Right lung (tissue), 10 donors: Measurements from ENCODE around the gene EOGT. TPM values are rescaled to one million over a fixed set of nuclear protein-coding genes. Genes with fewer than 3 reads are reported as not detected.
A peak's percentile ranks its signal among the peaks of the same experiment; 100 is the strongest.

Experiments
- DNase-seq, 2 donors: peaks; one replicate each; pipeline ENCODE4 v3.0.0-alpha.2; 2013
- long read RNA-seq, 8 donors: transcript quantifications; one replicate each; lab custom pipeline, GENCODE V29; 2026
- polyA plus RNA-seq, 5 donors: library from polyadenylated mRNA; unstranded; fragments of 120-200 nt; gene quantifications; one replicate each; pipeline versions ENCODE4 v1.2.1 to v1.2.3, GENCODE V29; 2013; ENCODE audit warnings: inconsistent platforms in 1 of 5, low replicate concordance in 1 of 5; ENCODE audit not compliant: insufficient read length in 5 of 5, insufficient read depth in 1 of 5

EOGT gene
- polyA plus RNA-seq: 10 to 100 TPM; 33.5 to 44.5 (median 39.7) TPM
- long read RNA-seq, donor 1, full-length matches to known transcripts: 25 of 25 reads
- long read RNA-seq, donor 1, partial matches to known transcripts: 0 of 25 reads
- long read RNA-seq, donor 1, other reads (novel, unspliced or antisense): 0 of 25 reads
- long read RNA-seq, donor 2, full-length matches to known transcripts: 10 of 10 reads
- long read RNA-seq, donor 2, partial matches to known transcripts: 0 of 10 reads
- long read RNA-seq, donor 2, other reads (novel, unspliced or antisense): 0 of 10 reads
- long read RNA-seq, donor 3, transcript EOGT-210 (1 exons, 1,931 nt): major isoform, 19 of 19 reads
- long read RNA-seq, donor 3, partial matches to known transcripts: 0 of 19 reads
- long read RNA-seq, donor 3, other reads (novel, unspliced or antisense): 0 of 19 reads
- long read RNA-seq, donor 4, transcript EOGT-210 (1 exons, 1,931 nt): major isoform, 14 of 14 reads
- long read RNA-seq, donor 4, partial matches to known transcripts: 0 of 14 reads
- long read RNA-seq, donor 4, other reads (novel, unspliced or antisense): 0 of 14 reads
- long read RNA-seq, donor 5, full-length matches to known transcripts: 23 of 23 reads
- long read RNA-seq, donor 5, partial matches to known transcripts: 0 of 23 reads
- long read RNA-seq, donor 5, other reads (novel, unspliced or antisense): 0 of 23 reads
- long read RNA-seq, donor 6, transcript EOGT-210 (1 exons, 1,931 nt): major isoform, 26 of 32 reads
- long read RNA-seq, donor 6, partial matches to known transcripts: 6 of 32 reads
- long read RNA-seq, donor 6, other reads (novel, unspliced or antisense): 0 of 32 reads
- long read RNA-seq, donor 7, full-length matches to known transcripts: 44 of 44 reads
- long read RNA-seq, donor 7, partial matches to known transcripts: 0 of 44 reads
- long read RNA-seq, donor 7, other reads (novel, unspliced or antisense): 0 of 44 reads
- long read RNA-seq, donor 8, transcript EOGT-210 (1 exons, 1,931 nt): major isoform, 9 of 9 reads
- long read RNA-seq, donor 8, partial matches to known transcripts: 0 of 9 reads
- long read RNA-seq, donor 8, other reads (novel, unspliced or antisense): 0 of 9 reads

DNA sequence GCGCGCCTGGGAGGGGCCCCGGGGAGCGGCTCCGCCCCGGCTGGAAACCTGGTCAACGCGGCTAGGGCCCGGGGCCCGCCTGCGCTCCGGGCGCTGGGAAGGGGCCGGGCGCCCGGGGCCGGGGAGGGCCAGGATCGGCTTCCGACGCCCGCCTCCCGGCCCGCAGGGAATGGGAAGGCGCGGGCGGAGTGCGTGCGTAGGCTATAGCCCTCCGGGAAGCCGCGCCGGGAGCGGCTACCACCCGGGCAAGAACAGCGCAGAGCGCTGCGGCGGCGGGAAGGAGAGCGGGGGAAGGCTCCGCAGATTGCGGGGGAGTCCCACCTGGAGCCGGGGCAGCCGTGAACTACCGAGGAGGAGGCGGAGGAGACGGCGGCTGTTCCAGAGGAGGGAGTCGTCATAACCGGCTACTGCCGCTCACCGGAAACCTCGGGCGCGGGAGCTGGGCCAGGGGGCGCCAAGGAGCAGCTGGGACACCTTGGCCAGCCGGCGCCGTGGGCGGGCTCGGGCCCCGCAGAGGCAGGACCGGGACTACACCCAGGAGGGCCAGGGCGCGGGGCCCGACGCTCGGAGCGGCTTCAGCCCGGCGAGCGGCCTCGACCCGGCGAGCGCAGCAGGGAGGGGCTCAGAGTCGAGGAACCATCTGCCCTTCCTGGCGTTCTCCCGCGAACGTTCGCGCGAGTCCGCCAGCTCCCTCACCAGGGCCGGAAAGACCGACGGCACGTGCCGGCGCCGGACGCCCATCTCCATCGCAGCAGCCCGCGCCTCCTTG, at the start of gene EOGT:
EOGT (minus strand) TSS at position 432 of the 769 bp plus-strand sequence. CDS start 3,838 bp downstream, outside the sequence.
- peak; percentile 83 to 86 for DNase-seq

DNA sequence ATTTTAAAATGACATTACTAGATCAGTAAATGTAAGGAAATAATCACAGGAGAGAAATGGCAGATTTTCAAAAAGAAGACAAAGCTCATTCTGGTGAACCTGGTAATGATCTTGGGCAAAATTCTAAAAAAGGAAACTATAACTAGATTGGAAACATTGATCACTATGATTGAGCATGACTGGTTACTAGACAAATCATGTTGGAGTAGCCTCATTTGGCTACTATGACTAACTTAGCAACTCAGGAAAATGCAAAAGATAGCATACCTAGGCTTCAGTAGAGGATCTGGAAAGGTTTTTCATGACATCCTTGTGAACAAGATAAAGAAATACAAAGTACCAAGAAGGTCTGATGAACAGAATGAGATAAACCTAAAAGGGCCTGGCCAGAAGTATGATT, 46.2 kb upstream of the EOGT start:
- DNase-seq: no peak

DNA sequence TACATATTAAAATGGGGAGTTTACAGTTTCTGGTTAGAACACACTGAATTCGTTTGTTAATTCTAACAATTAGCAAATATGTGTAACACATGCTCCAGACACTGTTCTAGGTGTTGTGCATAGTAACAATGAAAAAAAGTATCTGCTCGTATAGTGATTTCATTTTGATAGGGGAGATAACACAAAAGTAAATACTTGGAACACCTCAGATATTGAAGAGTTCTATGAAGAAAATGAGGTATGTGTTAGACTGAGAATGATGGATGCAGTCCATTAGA, 45.4 kb upstream of the EOGT start:
- no peak for DNase-seq

DNA sequence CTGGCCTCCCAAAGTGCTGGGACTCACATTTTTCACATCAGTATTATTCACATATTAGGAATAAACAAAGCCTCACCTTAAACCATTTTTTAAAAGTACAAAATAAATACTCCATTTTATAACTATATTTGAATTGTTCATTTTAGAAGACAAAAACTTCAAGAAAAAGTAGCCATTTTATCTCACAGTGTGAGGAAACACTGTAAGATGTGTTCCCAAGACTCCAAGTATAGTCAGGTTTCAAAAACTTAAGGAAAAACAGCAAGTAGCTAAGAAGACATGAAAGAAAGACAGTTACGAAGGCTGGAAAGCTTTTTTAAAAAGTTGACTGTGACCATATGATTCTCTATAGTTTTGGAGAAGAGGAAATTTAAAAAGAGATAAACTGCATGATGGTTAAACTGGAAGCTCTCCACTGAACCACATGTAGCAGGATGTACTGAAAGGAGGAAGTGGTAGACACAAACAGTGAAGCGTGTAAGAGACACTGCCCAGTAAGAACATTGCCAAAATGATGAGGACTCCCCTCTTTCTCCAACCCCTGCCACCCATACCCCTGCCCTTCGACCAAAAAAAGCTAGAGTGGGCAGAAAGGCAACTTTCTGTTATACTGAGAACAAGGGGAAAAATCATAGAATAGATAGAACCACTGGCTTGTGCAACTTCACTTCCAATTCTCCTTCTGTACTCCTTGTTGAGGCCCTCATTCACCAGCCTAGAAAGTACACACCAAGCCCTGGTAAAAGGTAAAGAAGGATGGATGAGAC, 44.9 kb upstream of the EOGT start:
- DNase-seq: no peak

DNA sequence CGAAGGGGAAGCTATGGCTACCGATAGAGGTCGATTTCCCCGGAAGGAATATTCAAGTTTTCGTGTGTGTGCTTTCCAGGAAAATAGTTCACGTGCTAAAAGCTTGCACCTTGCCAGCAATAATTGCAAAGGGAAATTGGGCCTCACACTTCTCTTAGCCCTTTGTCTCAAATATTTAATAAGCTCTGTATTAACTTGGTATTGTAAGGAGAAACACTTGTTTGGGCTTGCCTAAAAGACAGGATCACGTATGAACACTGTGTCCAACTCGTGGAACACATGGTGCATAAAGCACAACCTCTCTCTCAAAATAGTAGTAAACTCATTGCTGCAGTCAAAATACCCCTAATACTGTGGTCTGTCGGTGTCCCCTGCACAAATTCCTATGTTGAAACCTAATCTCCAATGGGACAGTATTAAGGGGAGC, 39.0 kb upstream of the EOGT start:
- DNase-seq: no peak

DNA sequence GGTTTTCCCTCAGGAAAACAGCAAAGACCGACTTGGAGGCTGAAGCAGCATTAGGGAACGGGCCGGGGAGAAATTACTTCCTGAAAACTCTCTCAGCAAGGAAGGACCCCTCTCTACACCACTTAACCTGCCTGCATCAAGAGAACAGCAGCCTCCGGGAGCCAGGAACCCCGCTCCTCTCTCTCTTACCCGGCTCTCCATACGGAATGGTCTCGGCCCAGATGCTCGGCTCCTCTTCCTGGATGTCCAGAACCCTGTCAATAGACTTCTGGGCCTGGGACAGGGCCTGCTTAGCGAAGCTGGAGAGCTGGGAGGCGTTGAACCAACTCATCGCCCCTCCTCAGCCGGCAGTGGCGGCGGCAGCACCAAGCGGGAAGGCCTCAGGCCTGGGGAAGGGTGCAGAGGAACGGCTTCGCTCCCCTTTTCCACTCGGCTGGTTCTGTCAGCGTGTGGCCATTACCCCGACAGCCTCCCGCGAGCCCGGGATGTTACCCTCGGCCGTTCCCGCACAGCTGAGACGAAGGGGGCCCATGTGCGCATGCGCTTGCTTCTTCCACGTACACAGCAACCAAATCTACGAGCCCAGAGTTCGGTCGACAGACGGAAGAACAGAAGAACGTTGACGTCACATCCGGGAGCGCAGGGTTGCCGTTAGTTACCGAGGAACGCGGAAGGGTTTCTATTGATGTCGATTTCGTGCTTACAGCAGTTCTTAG, 38.4 kb upstream of the EOGT start, which contains the start of gene TMF1:
TMF1 (minus strand) TSS at position 578 of the 716 bp plus-strand sequence; CDS start at position 331, 247 bp downstream.
- DNase-seq: peak; percentile 98 to 99

DNA sequence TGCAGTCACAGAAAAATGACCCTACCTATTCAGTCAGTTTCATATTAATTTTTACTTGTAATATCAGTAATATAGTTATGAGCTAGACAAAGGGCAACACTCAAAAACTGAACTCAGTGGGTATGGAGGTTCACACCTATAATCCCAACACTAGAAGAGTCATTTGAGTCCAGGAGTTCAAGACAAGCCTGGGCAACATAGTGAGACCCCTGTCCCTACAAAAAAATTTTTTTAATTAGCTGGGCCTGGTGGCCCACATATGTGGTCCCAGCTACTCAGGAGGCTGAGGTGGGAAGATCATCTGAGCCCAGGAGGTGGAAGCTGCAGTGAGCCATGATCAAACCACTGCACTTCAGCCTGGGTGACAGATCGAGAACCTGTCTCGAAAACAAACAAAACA, 35.5 kb upstream of the EOGT start:
- no peak for DNase-seq

DNA sequence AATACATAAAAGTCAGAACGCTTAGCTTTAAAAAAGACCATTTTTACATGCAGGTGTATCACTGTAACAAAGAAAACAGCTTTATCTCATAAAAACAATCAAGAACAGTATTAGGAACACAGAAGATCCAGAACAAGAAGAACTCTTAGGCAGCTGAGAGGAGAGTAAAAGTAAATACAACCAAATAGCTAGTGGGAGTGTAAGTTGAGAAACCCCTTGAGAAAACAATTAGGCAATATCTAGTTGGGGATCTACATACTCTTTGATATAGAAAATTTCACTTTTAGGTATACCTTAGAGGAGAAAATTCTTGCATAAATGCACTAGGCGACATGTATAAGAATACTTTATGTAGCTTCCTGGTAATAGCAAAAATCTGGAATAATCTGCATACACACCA, 31.1 kb upstream of the EOGT start:
- no peak for DNase-seq

DNA sequence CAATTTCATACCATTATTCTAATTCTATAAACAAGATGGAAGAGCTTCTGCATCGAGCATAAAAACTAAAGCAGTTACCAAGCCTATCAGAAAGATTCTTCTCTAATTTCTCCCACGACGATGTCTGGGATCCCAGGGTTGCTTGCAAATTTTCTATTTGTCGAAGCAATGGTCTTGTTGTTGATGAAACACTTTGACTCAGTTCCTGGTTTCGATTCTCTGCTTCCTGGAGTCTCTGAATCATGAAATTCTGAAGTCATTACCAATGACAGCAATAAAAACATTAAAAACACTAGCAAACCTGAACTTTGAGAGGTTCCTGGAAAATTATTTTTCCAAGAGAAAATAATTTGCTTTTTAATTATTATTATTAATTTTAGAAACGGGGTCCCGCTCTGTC, 20.0 kb upstream of the EOGT start:
- DNase-seq: no peak

DNA sequence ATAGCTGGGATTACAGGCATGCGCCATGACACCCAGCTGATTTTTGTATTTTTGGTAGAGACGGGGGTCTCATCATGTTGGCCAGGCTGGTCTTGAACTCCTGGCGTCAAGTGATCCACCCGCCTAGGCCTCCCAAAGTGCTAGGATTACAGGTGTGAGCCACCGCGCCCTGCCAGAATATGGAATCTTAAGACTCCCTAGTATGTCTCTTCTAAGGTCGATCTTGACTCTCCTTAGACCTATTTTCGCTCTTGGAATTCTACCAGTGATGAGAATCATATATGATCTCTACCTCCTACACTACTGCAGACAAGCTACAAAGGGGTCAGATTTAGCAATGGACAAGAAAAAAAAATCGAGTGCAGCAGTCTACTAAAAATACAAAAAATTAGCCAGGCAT, 19.3 kb upstream of the EOGT start:
- no peak for DNase-seq

DNA sequence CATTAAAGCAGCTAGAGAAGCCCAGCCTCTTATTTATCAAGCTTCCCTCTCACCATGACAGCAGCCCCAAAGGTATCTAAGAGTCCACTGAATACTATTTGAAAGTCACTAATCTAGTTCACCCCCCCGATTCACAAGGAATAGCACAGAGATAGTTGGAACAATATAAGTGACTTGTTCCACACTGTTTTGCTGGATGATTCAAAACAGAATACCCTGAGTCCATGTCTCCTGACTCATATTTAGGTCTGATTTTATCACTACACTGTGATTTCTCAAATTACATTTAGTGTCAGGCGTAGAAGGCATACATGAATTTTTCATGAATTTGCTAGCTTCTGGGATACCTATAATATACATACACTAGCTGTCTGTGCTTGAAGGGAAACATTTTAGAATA, 18.7 kb upstream of the EOGT start:
- no peak for DNase-seq

DNA sequence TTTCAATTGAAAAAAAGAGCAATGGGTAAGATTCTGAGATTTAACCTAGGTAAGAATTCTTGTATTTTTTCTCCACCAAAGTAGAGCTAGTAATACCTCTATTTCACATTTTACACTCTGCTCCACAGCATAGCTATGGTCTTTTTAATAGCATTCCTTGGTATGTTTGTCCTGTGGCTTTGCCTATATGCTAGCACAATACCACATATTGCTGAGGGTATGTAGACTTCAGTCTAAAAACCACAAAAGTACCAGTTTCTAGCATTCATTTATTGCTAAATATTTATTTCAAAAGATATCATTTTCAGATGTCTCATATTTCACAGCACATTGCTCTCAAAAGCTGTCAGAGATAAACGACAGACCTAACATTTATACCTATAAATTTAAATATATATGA, 18.2 kb upstream of the EOGT start:
- no peak for DNase-seq

DNA sequence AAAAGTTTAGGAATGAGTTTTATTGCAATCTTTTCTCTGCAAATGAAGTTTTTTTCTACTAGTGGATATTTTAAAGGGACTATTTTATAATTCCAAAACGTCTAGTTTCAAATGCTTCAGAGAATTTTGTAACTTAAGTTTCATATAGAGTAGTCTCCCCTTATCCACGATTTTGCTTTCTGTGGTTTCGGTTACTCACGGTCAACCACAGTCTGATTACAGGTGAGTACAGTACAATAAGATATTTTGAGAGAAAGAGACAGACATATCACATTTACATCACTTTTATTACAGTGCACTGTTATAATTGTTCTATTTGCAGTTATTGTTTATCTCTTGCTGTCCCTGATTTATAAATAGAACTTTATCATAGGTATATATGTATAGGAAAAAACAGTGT, 7.4 kb upstream of the EOGT start:
- DNase-seq: no peak

DNA sequence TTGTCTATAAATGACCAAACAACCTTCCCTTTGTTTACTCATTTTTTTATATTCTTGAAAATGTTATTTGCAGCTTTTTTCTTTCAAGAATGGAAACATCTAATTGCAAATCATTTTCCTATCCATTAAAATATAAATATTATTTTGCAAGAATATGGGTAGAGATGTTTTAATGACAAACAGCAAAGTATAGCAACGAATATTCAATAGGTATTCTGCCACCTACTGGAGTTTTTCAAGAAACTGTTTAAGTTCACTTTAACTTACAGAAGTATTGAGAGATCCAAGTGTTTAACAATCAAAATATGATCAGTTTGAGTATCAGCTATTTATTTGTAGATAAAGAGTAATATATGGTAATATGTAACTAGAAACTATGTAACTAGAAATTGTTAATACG, 6.9 kb upstream of the EOGT start:
- DNase-seq: no peak

DNA sequence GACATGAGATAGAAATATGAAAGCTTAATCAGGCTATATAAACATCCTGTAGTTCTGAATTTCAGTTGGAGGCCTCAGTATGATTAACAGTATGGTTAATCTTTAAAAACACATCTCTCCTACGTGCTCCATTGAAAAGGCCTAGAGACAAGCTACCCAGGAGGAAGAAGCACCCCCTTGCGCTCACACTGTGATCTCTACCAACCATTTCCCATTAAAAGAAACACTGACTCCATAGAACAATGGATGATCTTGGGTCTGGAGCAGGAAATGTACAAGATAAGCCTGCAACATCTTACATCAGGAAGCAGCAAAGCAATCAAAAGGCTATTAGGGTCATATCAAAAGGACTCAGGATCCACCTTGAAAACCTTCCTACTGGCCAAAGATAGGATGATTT, 3.4 kb upstream of the EOGT start:
- no peak for DNase-seq

DNA sequence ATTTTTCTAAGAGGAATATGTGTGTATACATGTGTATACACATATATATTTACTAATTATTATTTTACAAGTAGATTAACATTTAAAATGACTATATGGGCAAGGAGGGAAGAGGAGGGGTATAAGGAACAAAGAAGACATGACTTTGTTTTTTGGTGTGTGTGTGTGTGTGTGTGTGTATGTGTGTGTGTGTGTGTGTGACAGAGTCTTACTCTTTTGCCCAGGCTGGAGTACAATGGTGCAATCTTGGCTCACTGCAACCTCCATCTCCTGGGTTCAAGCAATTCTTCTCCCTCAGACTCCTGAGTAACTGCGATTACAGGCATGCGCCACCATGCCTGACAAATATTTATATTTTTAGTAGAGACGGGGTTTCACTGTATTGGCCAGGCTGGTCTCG, 2.6 kb upstream of the EOGT start:
- no peak for DNase-seq

DNA sequence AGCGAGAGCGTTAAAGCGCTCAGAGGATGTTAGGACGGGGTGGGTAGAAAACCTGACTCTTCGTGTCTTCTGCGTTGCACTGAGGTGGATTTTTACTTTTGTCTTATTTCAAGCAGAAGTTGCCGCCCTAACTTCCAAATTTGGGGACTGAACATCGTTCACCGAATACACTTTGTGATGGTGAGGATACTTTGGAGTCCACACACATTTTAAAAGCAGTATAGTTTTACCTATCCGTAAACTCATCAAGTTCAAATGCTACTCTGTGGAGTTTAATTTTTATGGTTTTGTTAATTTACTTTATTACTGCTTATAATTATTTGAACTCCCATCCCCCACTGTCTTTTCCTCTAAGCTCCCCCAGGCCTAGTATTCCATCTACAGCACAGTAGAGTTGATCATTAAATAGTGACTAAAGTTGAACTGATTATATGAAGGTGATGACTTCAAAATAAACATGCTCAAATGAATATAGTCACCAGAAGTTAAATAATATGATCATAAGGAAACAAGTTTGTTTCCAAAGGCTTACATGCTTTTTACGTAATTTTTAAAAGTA, 617 bp upstream of the EOGT start:
- no peak for DNase-seq

DNA sequence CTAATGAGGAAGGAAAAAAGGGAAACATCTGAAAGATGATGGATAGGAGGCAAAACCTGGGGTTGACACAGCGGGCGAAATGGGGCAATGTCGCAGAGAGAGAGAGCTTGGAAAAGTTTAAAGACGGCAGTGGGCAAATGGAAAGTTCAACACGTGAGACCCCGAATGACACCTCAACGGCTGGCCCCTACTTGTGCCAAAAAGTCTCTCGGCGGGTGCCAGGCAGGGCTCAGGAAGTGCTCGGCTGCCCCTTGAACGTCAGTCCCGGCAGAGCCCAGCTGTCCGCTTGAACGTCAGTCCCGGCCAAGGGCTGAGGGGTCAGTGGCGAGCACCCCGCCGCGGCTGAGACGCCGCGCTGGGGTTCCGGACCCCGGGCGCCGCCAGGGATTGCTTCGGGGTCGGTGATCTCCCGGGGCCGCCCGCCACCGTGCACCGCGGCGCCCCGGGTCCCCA, 658 bp downstream of the EOGT start:
- DNase-seq: peak; percentile 83 to 86

DNA sequence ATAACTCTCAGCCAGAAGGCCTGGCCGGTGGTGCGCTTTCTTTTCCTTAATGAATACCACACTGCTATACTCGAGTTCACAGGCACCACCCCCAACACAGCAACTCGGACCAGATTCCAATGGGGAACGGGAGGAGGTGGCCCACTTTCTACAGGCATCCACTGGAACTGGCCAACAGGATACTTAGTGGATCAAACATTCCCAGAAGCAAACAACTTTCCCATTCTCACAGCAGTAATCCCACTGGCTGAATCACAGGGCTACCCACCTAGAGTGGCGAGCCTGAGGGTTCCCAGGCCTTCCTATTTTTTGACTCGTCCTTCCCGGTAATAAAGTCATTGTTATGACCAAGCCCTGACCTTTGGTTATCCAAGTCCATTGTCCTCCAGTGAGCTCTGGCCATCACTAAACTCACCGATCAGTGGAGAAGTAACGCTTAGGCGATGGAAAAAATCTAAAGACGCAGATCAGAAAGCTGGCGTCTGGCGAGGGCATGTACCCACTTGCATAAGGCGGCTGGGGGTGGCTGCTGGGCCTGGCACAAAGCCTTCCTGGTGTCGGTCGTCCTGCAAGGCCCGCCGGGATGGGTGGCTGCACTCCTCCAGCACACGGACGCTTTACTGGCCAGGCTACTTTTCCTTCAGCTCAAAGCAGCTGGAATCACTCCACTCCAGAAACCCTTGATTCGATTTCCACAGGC, 1.2 kb downstream of the EOGT start:
- DNase-seq: no peak
